Endodermal cell (in vitro differentiated cells): Measurements from ENCODE around the gene SDC4. TPM values are rescaled to one million over a fixed set of nuclear protein-coding genes. Genes with fewer than 3 reads are reported as not detected.

Experiments used
- DNase-seq: peaks from one replicate; pipeline ENCODE4 v3.0.0-alpha.2; 2017
- H3K27ac ChIP-seq: 2 replicates; pipeline ENCODE4 v1.5.1; 2013; ENCODE audit warnings: mild to moderate bottlenecking, low read depth, low read length, moderate library complexity
- H3K27me3 ChIP-seq: 2 replicates; pipeline ENCODE4 v1.6.1; 2013; ENCODE audit warnings: mild to moderate bottlenecking, low read length, moderate library complexity; ENCODE audit not compliant: insufficient read depth, control insufficient read depth, poor library complexity, severe bottlenecking
- H3K36me3 ChIP-seq: 2 replicates; pipeline ENCODE4 v1.7.0; 2013; ENCODE audit warnings: mild to moderate bottlenecking, low read length, moderate library complexity; ENCODE audit not compliant: control insufficient read depth, insufficient read depth
- H3K4me1 ChIP-seq: one replicate; pipeline ENCODE4 v1.7.0; 2013; ENCODE audit warnings: low read length; ENCODE audit not compliant: control insufficient read depth, insufficient read depth
- H3K4me3 ChIP-seq: 2 replicates; pipeline ENCODE4 v1.5.1; 2013; ENCODE audit warnings: mild to moderate bottlenecking, low read length, moderate library complexity
- H3K9ac ChIP-seq: 2 replicates; pipeline ENCODE4 v1.6.1; 2013; ENCODE audit warnings: mild to moderate bottlenecking, low read length, moderate library complexity; ENCODE audit not compliant: poor library complexity, severe bottlenecking; ENCODE audit errors: extremely low read depth
- H3K9me3 ChIP-seq: 2 replicates; pipeline ENCODE4 v1.6.1; 2013; ENCODE audit warnings: mild to moderate bottlenecking, low read length, moderate library complexity; ENCODE audit not compliant: control insufficient read depth
- H3K27ac Mint-ChIP-seq: 2 replicates; pipeline ENCODE4 v1.8.0; 2020; ENCODE audit warnings: mixed read lengths
- H3K27me3 Mint-ChIP-seq: 2 replicates; pipeline ENCODE4 v1.8.0; 2021; ENCODE audit warnings: mild to moderate bottlenecking, mixed read lengths; ENCODE audit not compliant: insufficient read depth
- H3K36me3 Mint-ChIP-seq: 2 replicates; pipeline ENCODE4 v1.8.0; 2020; ENCODE audit warnings: low read depth, mixed read lengths
- H3K4me1 Mint-ChIP-seq: 2 replicates; pipeline ENCODE4 v1.8.0; 2020; ENCODE audit warnings: mixed read lengths
- H3K4me3 Mint-ChIP-seq: 2 replicates; pipeline ENCODE4 v1.8.0; 2020; ENCODE audit warnings: mild to moderate bottlenecking, moderate library complexity, mixed read lengths
- H3K9me3 Mint-ChIP-seq: 2 replicates; pipeline ENCODE4 v1.8.0; 2020; ENCODE audit warnings: mild to moderate bottlenecking, mixed read lengths
- WGBS, 2 experiments: methylation state at CpG; one replicate each; pipeline versions ENCODE4 v1.1.5 to v1.1.7; 2013; ENCODE audit warnings: missing lambda C conversion rate in 2 of 2, mixed read lengths in 1 of 2; ENCODE audit not compliant: insufficient coverage in 1 of 2, insufficient read length in 1 of 2; 5-methylcytosine and 5-hydroxymethylcytosine counted together
- total RNA-seq, 2 donors: library from RNA; stranded (reverse); fragmentation: NEBNext Ultra II Directional in 1 of 2; extraction: Animal tissue kit (Norgen Biotek cat#: 25700) in 1 of 2; gene quantifications; 2 replicates in 1 of 2; 3 replicates in 1 of 2; pipeline ENCODE4 v1.2.1, GENCODE V29; 2021
- TF ChIP-seq, protein P1 (sequence below): fragments of 200-600 bp; sonication (generic); conservative IDR thresholded peaks from 2 replicates; pipeline ENCODE4 v1.5.0; 2021; ENCODE audit warnings: antibody characterized with exemption, mild to moderate bottlenecking

Gene SDC4
- total RNA-seq, 2 donors from 2014 or later: 78.0 to 118 TPM

DNA sequence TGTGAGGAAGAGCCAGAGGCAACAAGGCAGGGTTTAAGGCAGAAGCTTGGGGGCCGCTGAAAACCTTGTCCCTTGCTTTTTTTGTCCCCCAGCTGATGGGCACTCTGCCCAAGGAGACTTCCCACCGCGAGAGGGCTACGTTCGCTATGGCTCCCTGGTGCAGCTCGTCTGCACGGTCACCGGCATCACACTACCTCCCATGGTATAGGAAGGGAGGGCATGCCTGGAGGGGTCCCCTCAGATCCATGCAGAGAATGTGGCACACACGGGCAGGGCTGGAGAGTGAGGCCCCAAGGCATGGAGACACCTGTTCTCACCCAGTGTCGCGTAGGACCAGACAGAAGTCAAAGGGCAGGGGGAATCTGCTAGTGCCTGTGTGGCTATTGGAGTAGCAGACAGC, 34.3 kb downstream of the SDC4 start:
- Mint-ChIP-seq H3K27ac (no peak overlapping the region), H3K9me3 (no peaks in the 10 kb centered on the region), H3K4me1 (no peaks in the 10 kb centered on the region), H3K27me3 (peaks cover 35% of the 10 kb centered on the region), H3K36me3 (no peaks in the 10 kb centered on the region), H3K4me3 (no peak overlapping the region)
- Histone ChIP-seq H3K36me3 (no peaks in the 10 kb centered on the region), H3K9ac (no peak overlapping the region), H3K4me3 (no peak overlapping the region), H3K27ac (no peak overlapping the region), H3K27me3 (no peaks in the 10 kb centered on the region), H3K9me3 (no peaks in the 10 kb centered on the region), H3K4me1 (no peaks in the 10 kb centered on the region)
- TF ChIP-seq, protein P1, sequence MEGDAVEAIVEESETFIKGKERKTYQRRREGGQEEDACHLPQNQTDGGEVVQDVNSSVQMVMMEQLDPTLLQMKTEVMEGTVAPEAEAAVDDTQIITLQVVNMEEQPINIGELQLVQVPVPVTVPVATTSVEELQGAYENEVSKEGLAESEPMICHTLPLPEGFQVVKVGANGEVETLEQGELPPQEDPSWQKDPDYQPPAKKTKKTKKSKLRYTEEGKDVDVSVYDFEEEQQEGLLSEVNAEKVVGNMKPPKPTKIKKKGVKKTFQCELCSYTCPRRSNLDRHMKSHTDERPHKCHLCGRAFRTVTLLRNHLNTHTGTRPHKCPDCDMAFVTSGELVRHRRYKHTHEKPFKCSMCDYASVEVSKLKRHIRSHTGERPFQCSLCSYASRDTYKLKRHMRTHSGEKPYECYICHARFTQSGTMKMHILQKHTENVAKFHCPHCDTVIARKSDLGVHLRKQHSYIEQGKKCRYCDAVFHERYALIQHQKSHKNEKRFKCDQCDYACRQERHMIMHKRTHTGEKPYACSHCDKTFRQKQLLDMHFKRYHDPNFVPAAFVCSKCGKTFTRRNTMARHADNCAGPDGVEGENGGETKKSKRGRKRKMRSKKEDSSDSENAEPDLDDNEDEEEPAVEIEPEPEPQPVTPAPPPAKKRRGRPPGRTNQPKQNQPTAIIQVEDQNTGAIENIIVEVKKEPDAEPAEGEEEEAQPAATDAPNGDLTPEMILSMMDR: no peak
- WGBS, 2 experiments: 88 to 89% methylated on average over 4 to 11 of the region's 11 CpGs
- no peak for DNase-seq

DNA sequence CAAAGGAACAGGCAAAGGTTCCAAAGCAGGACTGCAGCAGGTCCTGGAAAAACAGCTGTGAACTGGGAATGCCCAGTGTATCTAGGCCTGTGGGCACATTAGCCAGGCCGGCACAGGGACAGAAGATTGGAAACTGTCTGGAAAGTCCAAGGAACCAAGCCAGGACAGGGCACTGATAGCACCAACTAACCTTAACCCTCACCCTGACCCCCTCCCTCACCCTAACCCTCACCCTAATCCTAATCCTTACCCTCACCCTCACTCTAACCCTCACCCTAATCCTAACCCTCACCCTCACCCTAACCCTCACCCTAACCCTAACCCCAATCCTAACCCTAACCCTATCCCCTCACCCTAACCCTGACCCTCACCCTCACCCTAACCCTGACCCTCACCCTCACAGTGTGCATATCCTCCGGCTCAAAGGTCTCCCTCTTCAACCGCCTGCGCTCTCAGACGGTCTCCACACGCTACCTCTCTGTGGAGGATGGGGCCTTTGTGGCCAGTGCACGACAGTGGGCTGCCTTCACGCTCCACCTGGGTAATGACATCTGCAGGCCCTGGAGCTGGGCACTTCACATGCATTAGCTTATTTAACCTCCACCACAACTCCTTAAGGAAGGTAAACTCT, 35.0 kb downstream of the SDC4 start:
- no peaks in the 10 kb centered on the region for H3K9me3 Mint-ChIP-seq
- no peaks in the 10 kb centered on the region for H3K36me3 Mint-ChIP-seq
- DNase-seq: no peak
- H3K4me1 Mint-ChIP-seq: no peaks in the 10 kb centered on the region
- no peaks in the 10 kb centered on the region for H3K9me3 ChIP-seq
- no peaks in the 10 kb centered on the region for H3K36me3 ChIP-seq
- 96 to 97% methylated on average over 5 to 8 of the region's 8 CpGs for WGBS, 2 experiments
- H3K4me3 Mint-ChIP-seq: no peak overlapping the region
- H3K27ac Mint-ChIP-seq: no peak overlapping the region
- H3K27ac ChIP-seq: no peak overlapping the region
- H3K9ac ChIP-seq: no peak overlapping the region
- H3K4me3 ChIP-seq: no peak overlapping the region
- TF ChIP-seq, protein P1: no peak
- no peaks in the 10 kb centered on the region for H3K27me3 ChIP-seq
- no peaks in the 10 kb centered on the region for H3K4me1 ChIP-seq
- H3K27me3 Mint-ChIP-seq: peaks cover 36% of the 10 kb centered on the region

DNA sequence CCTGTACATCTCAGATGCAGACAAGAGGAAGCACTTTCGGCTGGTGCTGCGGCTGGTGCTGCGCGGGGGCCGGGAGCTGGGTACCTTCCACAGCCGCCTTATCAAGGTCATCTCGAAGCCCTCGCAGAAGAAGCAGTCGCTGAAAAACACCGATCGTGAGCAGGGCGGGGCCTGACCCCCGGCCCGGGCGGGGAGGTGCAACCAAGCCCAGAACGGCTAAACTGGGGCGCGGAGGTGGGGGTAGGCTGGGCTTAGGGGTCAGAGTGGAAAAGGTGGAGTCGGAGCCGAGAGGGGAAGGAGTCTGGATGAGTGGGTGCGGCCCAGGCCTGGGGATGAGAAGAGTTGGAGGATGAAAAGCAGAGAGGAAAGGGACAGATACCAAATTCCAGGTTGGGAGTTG, 36.0 kb downstream of the SDC4 start:
- H3K9me3 Mint-ChIP-seq: no peaks in the 10 kb centered on the region
- no peaks in the 10 kb centered on the region for H3K4me1 ChIP-seq
- no peaks in the 10 kb centered on the region for H3K9me3 ChIP-seq
- TF ChIP-seq, protein P1: no peak
- H3K27me3 ChIP-seq: no peaks in the 10 kb centered on the region
- H3K4me3 Mint-ChIP-seq: no peak overlapping the region
- H3K27ac Mint-ChIP-seq: no peak overlapping the region
- H3K36me3 ChIP-seq: no peaks in the 10 kb centered on the region
- WGBS, 2 experiments: 93 to 96% methylated on average over 16 to 21 of the region's 21 CpGs
- H3K4me3 ChIP-seq: no peak overlapping the region
- DNase-seq: no peak
- H3K27ac ChIP-seq: no peak overlapping the region
- peaks cover 38% of the 10 kb centered on the region for H3K27me3 Mint-ChIP-seq
- H3K36me3 Mint-ChIP-seq: no peaks in the 10 kb centered on the region
- H3K9ac ChIP-seq: no peak overlapping the region
- no peaks in the 10 kb centered on the region for H3K4me1 Mint-ChIP-seq
